ENCODE results near the gene HIVEP1. TPM values are rescaled to one million over a fixed set of nuclear protein-coding genes. Genes with fewer than 3 reads are reported as not detected.

Gene HIVEP1
- total RNA-seq, 1 donor from 2014 or later: 21.5 TPM

GRCh38 chr6:12001004-12001705 lies 11.0 kb upstream of the HIVEP1 start:
- Mint-ChIP-seq H3K4me1 (no peaks in the 10 kb centered on the region), H3K4me3 (no peak overlapping the region), H3K36me3 (ENCODE audit: low read depth) (no peaks in the 10 kb centered on the region), H3K9me3 (no peaks in the 10 kb centered on the region), H3K27me3 (ENCODE audit: low read depth) (no peaks in the 10 kb centered on the region), H3K27ac (ENCODE audit: unreplicated experiment) (no peak overlapping the region)
- no peak for DNase-seq (ENCODE audit: low read depth, low spot score)
- no peak for TF ChIP-seq CTCF (conservative IDR thresholded peaks at IDR 0.05)

- H3K36me3 Mint-ChIP-seq (ENCODE audit: low read depth): no peaks in the 10 kb centered on the region
- TF ChIP-seq CTCF (conservative IDR thresholded peaks at IDR 0.05): no peak
- H3K27me3 Mint-ChIP-seq (ENCODE audit: low read depth): no peaks in the 10 kb centered on the region
- no peaks in the 10 kb centered on the region for H3K4me1 Mint-ChIP-seq
- H3K9me3 Mint-ChIP-seq: no peaks in the 10 kb centered on the region
- DNase-seq (ENCODE audit: low read depth, low spot score): no peak
- H3K27ac Mint-ChIP-seq (ENCODE audit: unreplicated experiment): no peak overlapping the region
- H3K4me3 Mint-ChIP-seq: no peak overlapping the region
Measured at GRCh38 chr6:12001706-12002435, 10.2 kb upstream of the HIVEP1 start.

GRCh38 chr6:12007473-12007872 lies 4.6 kb upstream of the HIVEP1 start:
- Mint-ChIP-seq H3K4me3 (peak overlapping the region; percentile 98), H3K27ac (ENCODE audit: unreplicated experiment) (peak overlapping the region; percentile 57)

GRCh38 chr6:12007887-12008286 lies 4.2 kb upstream of the HIVEP1 start:
- Mint-ChIP-seq H3K27ac (ENCODE audit: unreplicated experiment) (no peak overlapping the region), H3K4me3 (peak overlapping the region; percentile 98), H3K27me3 (ENCODE audit: low read depth) (no peaks in the 10 kb centered on the region), H3K36me3 (ENCODE audit: low read depth) (no peaks in the 10 kb centered on the region), H3K4me1 (peaks cover 35% of the 10 kb centered on the region), H3K9me3 (no peaks in the 10 kb centered on the region)
- TF ChIP-seq CTCF (conservative IDR thresholded peaks at IDR 0.05): no peak
- DNase-seq (ENCODE audit: low read depth, low spot score): no peak

More at GRCh38 chr6:12007473-12007872, 4.6 kb upstream of the HIVEP1 start:
- H3K36me3 Mint-ChIP-seq (ENCODE audit: low read depth): no peaks in the 10 kb centered on the region
- H3K9me3 Mint-ChIP-seq: no peaks in the 10 kb centered on the region
- H3K4me1 Mint-ChIP-seq: peaks cover 35% of the 10 kb centered on the region
- H3K27me3 Mint-ChIP-seq (ENCODE audit: low read depth): no peaks in the 10 kb centered on the region
- no peak for TF ChIP-seq CTCF (conservative IDR thresholded peaks at IDR 0.05)
- DNase-seq (ENCODE audit: low read depth, low spot score): no peak

- Mint-ChIP-seq H3K4me3 (peak overlapping the region; percentile 98), H3K4me1 (peaks cover 39% of the 10 kb centered on the region)
Measured at GRCh38 chr6:12008366-12009179, 3.5 kb upstream of the HIVEP1 start.

More at GRCh38 chr6:12008366-12009179, 3.5 kb upstream of the HIVEP1 start:
- no peak for TF ChIP-seq CTCF (conservative IDR thresholded peaks at IDR 0.05)
- Mint-ChIP-seq H3K9me3 (no peaks in the 10 kb centered on the region), H3K36me3 (ENCODE audit: low read depth) (no peaks in the 10 kb centered on the region), H3K27me3 (ENCODE audit: low read depth) (no peaks in the 10 kb centered on the region), H3K27ac (ENCODE audit: unreplicated experiment) (peak overlapping the region; percentile 98)
- peak; percentile 77 for DNase-seq (ENCODE audit: low read depth, low spot score)

All from neural crest cell (in vitro differentiated cells).